Chondrocyte (in vitro differentiated cells): ENCODE results near the gene NID1. TPM values are rescaled to one million over a fixed set of nuclear protein-coding genes. Genes with fewer than 3 reads are reported as not detected.

Experiments used
- DNase-seq: peaks from one replicate; pipeline ENCODE4 v3.0.0; 2021; ENCODE audit warnings: mixed read lengths, low spot score
- H3K27ac Mint-ChIP-seq: one replicate; pipeline ENCODE4 v1.8.0; 2021; ENCODE audit warnings: mild to moderate bottlenecking, moderate library complexity, mixed read lengths; ENCODE audit not compliant: unreplicated experiment
- H3K27me3 Mint-ChIP-seq: 2 replicates; pipeline ENCODE4 v1.8.0; 2021; ENCODE audit warnings: low read depth, mixed read lengths
- H3K36me3 Mint-ChIP-seq: 2 replicates; pipeline ENCODE4 v1.8.0; 2021; ENCODE audit warnings: low read depth, mixed read lengths
- H3K4me1 Mint-ChIP-seq: 2 replicates; pipeline ENCODE4 v1.8.0; 2021; ENCODE audit warnings: low read depth, mild to moderate bottlenecking, mixed read lengths
- H3K4me3 Mint-ChIP-seq: one replicate; pipeline ENCODE4 v1.8.0; 2021; ENCODE audit warnings: mild to moderate bottlenecking, moderate library complexity, mixed read lengths; ENCODE audit not compliant: unreplicated experiment
- H3K9me3 Mint-ChIP-seq: 2 replicates; pipeline ENCODE4 v1.8.0; 2021; ENCODE audit warnings: low read depth, mixed read lengths
- CTCF ChIP-seq: fragments of 200-600 bp; sonication (generic); IDR thresholded peaks from 2 replicates; pipeline ENCODE4 v1.5.0; 2021; ENCODE audit warnings: antibody characterized with exemption, mild to moderate bottlenecking, moderate library complexity
- long read RNA-seq: library from polyadenylated mRNA; stranded (forward); transcript quantifications from one replicate; pipeline ENCODE4 v2.0.0, GENCODE V29; 2021
- total RNA-seq: library from RNA; stranded (reverse); gene quantifications from 3 replicates; pipeline ENCODE4 v1.2.1, GENCODE V29; 2021

Gene NID1
- total RNA-seq: 73.0 to 102 TPM (median 99.1 TPM) in 3 replicates
- long read RNA-seq, full-length matches to known transcripts: 49 of 78 reads
- long read RNA-seq, partial matches to known transcripts: 10 of 78 reads
- long read RNA-seq, other reads (novel, unspliced or antisense): 19 of 78 reads

- Mint-ChIP-seq H3K27ac (peak within 1 kb of the TSS; percentile 76), H3K4me1 (peaks cover 28% of the 10 kb centered on the region), H3K9me3 (no peaks in the 10 kb centered on the region), H3K4me3 (peak within 1 kb of the TSS; percentile 80), H3K36me3 (peaks cover 3% of the 10 kb centered on the region), H3K27me3 (no peaks in the 10 kb centered on the region)
- TF ChIP-seq CTCF: peak; percentile 67
- DNase-seq: no peak
Measured at GRCh38 chr1:236064674-236065508, at the start of gene NID1. TSS of gene NID1 (minus strand) at chr1:236065090. CDS start at chr1:236065079, 11 bp downstream.

GRCh38 chr1:236114076-236114747, 49.3 kb upstream of the NID1 start:
- Mint-ChIP-seq H3K27me3 (peaks cover 2% of the 10 kb centered on the region), H3K4me1 (no peaks in the 10 kb centered on the region), H3K4me3 (no peak overlapping the region), H3K9me3 (no peaks in the 10 kb centered on the region), H3K36me3 (no peaks in the 10 kb centered on the region), H3K27ac (no peak overlapping the region)
- TF ChIP-seq CTCF: no peak
- DNase-seq: no peak

GRCh38 chr1:236113324-236114032, 48.6 kb upstream of the NID1 start:
- H3K4me3 Mint-ChIP-seq: no peak overlapping the region
- peaks cover under 1% of the 10 kb centered on the region for H3K27me3 Mint-ChIP-seq
- peak; percentile 78 for DNase-seq
- no peak overlapping the region for H3K27ac Mint-ChIP-seq
- TF ChIP-seq CTCF: no peak
- H3K9me3 Mint-ChIP-seq: no peaks in the 10 kb centered on the region
- no peaks in the 10 kb centered on the region for H3K4me1 Mint-ChIP-seq
- no peaks in the 10 kb centered on the region for H3K36me3 Mint-ChIP-seq

- Mint-ChIP-seq H3K4me1 (no peaks in the 10 kb centered on the region), H3K9me3 (no peaks in the 10 kb centered on the region), H3K4me3 (no peak overlapping the region), H3K36me3 (no peaks in the 10 kb centered on the region), H3K27me3 (no peaks in the 10 kb centered on the region), H3K27ac (no peak overlapping the region)
- TF ChIP-seq CTCF: no peak
- no peak for DNase-seq
Measured at GRCh38 chr1:236112332-236112627, 47.4 kb upstream of the NID1 start.
